IPS-20b (cell line): ENCODE results near the gene ANKRD44.

Experiments used
- H3K27ac ChIP-seq: one replicate; pipeline ENCODE4 v1.5.1; 2013; ENCODE audit warnings: low read length
- H3K27me3 ChIP-seq: 2 replicates; pipeline ENCODE4 v1.6.1; 2013; ENCODE audit warnings: mild to moderate bottlenecking, low read length, inconsistent platforms; ENCODE audit not compliant: insufficient read depth
- H3K36me3 ChIP-seq: 2 replicates; pipeline ENCODE4 v1.6.1; 2013; ENCODE audit warnings: low read depth, mild to moderate bottlenecking, inconsistent platforms, low read length, moderate library complexity; ENCODE audit not compliant: insufficient read depth
- H3K4me1 ChIP-seq: 2 replicates; pipeline ENCODE4 v1.6.1; 2013; ENCODE audit warnings: mild to moderate bottlenecking, control low read depth, inconsistent platforms, low read length, moderate library complexity; ENCODE audit not compliant: insufficient read depth
- H3K4me3 ChIP-seq: 2 replicates; pipeline ENCODE4 v1.5.1; 2013; ENCODE audit warnings: mild to moderate bottlenecking, low read length, inconsistent platforms
- H3K9ac ChIP-seq: 2 replicates; pipeline ENCODE4 v1.6.1; 2013; ENCODE audit warnings: low read depth, mild to moderate bottlenecking, inconsistent platforms, low read length, moderate library complexity
- H3K9me3 ChIP-seq: 2 replicates; pipeline ENCODE4 v1.6.1; 2013; ENCODE audit warnings: mild to moderate bottlenecking, low read depth, low read length, inconsistent platforms; ENCODE audit not compliant: insufficient read depth

Gene ANKRD44

GRCh38 chr2:197284956-197285355, 25.6 kb downstream of the ANKRD44 start:
- Histone ChIP-seq H3K36me3 (no peaks in the 10 kb centered on the region), H3K27me3 (no peaks in the 10 kb centered on the region), H3K9ac (no peak overlapping the region), H3K4me1 (no peaks in the 10 kb centered on the region), H3K27ac (no peak overlapping the region), H3K9me3 (no peaks in the 10 kb centered on the region), H3K4me3 (no peak overlapping the region)

DNA sequence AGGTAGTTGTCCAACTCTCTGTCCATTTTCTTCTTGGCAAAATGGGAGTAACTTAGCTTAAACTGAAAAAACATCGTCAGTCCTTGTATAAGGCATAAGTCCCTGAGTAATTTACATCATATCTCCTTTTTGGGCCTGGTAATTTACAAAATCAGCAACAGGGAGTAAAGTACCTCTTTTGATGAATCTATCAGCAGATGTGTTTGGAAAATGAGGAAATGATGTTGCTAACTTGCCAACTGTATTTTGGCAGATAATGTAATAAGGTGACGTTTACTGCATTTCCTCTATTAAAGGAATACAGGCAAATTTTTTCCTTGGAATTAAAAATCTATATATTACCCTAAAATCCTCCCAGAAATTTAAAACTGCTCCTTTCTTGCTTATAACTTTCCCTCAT, 29.2 kb downstream of the ANKRD44 start:
- Histone ChIP-seq H3K27me3 (no peaks in the 10 kb centered on the region), H3K4me3 (no peak overlapping the region), H3K36me3 (no peaks in the 10 kb centered on the region), H3K9ac (no peak overlapping the region), H3K27ac (no peak overlapping the region), H3K4me1 (no peaks in the 10 kb centered on the region), H3K9me3 (no peaks in the 10 kb centered on the region)

DNA sequence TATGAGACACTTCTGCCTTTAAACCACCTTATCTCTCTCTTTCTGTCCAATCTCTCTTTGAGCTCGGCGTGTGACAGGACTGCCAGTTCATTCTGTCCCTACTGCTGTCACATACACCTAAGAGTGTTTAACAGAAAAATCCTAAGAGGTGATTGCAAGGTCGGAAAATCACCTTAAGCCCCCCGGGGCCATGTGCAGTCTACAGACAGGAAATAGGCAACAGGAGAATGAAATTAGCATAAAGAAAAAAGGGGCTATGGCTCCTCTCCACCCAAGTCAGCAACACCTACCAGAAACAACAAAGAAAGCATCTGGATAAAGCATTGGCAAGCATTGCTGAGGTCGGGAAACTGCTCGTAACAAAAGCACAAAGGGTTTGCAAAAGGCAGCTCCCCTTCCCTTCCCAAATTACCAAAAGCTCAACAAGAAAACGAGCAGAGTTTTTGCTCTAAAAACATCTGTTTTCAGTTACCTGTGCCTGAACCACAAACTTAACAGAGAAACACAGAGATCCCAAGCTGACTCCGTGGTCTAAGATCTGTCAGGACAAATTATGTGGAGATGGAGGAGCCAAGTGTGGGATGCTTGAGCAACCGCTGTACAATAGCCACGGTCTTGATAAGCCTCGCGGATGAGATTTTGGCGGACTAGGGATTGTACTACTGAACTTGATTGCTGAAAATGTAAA, 30.4 kb downstream of the ANKRD44 start:
- no peak overlapping the region for H3K27ac ChIP-seq
- H3K27me3 ChIP-seq: no peaks in the 10 kb centered on the region
- no peaks in the 10 kb centered on the region for H3K4me1 ChIP-seq
- no peaks in the 10 kb centered on the region for H3K9me3 ChIP-seq
- H3K4me3 ChIP-seq: no peak overlapping the region
- no peaks in the 10 kb centered on the region for H3K36me3 ChIP-seq
- no peak overlapping the region for H3K9ac ChIP-seq

DNA sequence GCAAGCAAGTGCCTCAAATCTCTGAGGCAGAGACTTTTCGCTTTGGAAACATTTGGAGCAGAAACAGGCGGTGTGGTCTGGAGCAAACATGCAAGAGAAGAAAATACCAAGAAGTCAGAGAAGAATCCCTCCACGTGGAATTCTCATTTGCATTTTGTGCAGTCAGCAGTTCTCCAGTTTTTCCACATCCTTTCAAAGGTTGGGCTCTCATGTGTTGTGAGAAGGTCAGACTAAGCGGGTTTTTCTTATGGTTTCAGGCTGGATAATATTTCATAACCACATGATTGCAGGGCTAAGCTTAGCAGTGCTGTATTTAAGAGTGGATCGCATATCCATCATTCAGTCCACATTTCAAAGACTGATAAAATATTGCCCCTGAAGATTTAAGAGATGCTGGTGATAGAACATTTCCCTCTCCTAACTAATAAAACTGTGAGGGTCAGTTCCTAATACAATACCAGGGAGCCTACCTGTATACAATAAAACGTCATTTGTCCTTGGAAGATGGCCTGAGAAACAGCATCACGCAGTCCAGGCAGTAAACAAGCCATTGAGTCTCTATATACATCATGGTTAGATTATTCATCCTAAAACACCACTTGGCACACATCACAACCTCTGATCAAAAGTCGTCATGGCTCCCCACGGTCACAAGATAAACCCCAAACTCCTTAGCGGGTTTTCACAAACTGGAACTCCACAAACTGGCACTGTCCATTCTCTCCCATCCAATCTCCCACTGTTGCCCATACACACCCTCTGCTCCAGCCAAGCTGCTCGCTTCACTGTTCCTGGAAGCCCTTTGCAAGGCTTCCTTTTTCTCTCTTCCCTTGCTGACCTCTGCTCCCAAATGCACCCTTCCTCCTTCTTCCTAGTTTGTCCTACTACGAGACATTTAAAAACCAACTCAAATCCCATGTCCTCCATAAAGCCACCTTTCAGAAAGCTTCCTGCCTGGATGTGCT, 31.5 kb downstream of the ANKRD44 start:
- Histone ChIP-seq H3K27me3 (no peaks in the 10 kb centered on the region), H3K4me3 (no peak overlapping the region), H3K36me3 (no peaks in the 10 kb centered on the region), H3K4me1 (no peaks in the 10 kb centered on the region), H3K27ac (no peak overlapping the region), H3K9me3 (no peaks in the 10 kb centered on the region), H3K9ac (no peak overlapping the region)

GRCh38 chr2:197277794-197278193, 32.8 kb downstream of the ANKRD44 start:
- no peaks in the 10 kb centered on the region for H3K4me1 ChIP-seq
- no peak overlapping the region for H3K27ac ChIP-seq
- no peaks in the 10 kb centered on the region for H3K27me3 ChIP-seq
- no peaks in the 10 kb centered on the region for H3K9me3 ChIP-seq
- no peak overlapping the region for H3K4me3 ChIP-seq
- H3K9ac ChIP-seq: no peak overlapping the region
- no peaks in the 10 kb centered on the region for H3K36me3 ChIP-seq

- no peaks in the 10 kb centered on the region for H3K4me1 ChIP-seq
- no peaks in the 10 kb centered on the region for H3K9me3 ChIP-seq
- no peak overlapping the region for H3K9ac ChIP-seq
- H3K4me3 ChIP-seq: no peak overlapping the region
- no peaks in the 10 kb centered on the region for H3K27me3 ChIP-seq
- H3K36me3 ChIP-seq: no peaks in the 10 kb centered on the region
- no peak overlapping the region for H3K27ac ChIP-seq
Observed at GRCh38 chr2:197276156-197276555, 34.4 kb downstream of the ANKRD44 start.

DNA sequence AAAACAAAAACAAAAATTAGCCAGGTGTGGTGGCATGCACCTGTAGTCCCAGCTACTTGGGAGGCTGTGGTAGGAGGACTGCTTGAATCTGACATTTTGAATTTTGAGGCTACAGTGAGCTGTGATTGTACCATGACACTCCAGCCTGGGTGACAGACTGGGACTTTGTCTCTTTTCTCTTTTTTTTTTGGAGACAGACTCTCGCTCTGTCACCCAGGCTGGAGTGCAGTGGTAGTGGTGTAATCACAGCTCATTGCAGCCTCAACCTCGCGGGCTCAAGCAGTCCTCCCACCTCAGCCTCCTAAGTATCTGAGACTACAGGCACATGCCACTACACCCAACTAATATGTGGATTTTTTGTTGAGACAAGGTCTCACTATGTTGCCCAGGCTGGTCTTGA, 35.6 kb downstream of the ANKRD44 start:
- no peak overlapping the region for H3K9ac ChIP-seq
- H3K27me3 ChIP-seq: no peaks in the 10 kb centered on the region
- H3K9me3 ChIP-seq: no peaks in the 10 kb centered on the region
- H3K36me3 ChIP-seq: no peaks in the 10 kb centered on the region
- H3K27ac ChIP-seq: no peak overlapping the region
- no peak overlapping the region for H3K4me3 ChIP-seq
- no peaks in the 10 kb centered on the region for H3K4me1 ChIP-seq

DNA sequence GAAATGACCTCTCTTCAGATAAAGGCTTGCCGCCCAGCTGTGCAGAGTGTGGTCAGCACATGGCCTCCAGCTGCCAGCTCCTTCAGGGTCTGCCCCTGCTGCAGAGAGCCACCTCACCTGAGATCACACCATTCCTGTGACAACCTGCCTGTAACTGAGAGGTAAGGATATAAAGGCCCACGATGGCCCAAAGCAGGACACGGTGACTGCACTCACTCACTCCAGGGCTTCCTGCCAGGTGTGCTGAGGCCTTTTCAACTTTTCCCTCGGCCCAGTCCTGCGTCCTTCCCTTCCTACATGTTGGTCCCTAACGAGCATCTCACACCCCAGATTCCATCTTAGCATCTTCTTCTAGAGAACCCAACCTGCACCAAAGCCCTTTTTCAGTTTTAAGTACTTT, 36.2 kb downstream of the ANKRD44 start:
- H3K9me3 ChIP-seq: no peaks in the 10 kb centered on the region
- no peak overlapping the region for H3K9ac ChIP-seq
- H3K27me3 ChIP-seq: no peaks in the 10 kb centered on the region
- no peaks in the 10 kb centered on the region for H3K4me1 ChIP-seq
- H3K4me3 ChIP-seq: no peak overlapping the region
- H3K36me3 ChIP-seq: no peaks in the 10 kb centered on the region
- H3K27ac ChIP-seq: no peak overlapping the region

DNA sequence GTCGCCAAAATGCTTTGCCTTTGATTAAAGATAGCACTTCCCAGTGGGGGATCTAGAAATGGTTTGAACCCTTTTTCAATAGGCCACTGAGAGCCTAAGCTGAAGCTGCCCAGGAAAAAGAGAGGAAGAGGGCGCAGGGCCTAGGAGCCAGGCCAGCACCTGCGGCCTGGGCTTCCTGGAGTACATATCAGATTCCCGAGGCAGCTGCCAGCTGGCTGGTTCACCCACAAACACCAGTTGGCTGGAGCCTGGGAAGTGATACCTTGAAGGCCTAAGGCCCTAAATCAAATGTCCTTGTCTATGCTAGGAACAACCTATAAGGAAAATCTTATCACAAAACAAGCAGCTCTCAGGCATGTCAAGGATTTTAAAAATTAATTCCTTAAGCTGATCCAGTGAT, 37.1 kb downstream of the ANKRD44 start:
- H3K9ac ChIP-seq: no peak overlapping the region
- H3K36me3 ChIP-seq: no peaks in the 10 kb centered on the region
- no peaks in the 10 kb centered on the region for H3K27me3 ChIP-seq
- H3K27ac ChIP-seq: no peak overlapping the region
- H3K9me3 ChIP-seq: no peaks in the 10 kb centered on the region
- H3K4me3 ChIP-seq: no peak overlapping the region
- no peaks in the 10 kb centered on the region for H3K4me1 ChIP-seq

DNA sequence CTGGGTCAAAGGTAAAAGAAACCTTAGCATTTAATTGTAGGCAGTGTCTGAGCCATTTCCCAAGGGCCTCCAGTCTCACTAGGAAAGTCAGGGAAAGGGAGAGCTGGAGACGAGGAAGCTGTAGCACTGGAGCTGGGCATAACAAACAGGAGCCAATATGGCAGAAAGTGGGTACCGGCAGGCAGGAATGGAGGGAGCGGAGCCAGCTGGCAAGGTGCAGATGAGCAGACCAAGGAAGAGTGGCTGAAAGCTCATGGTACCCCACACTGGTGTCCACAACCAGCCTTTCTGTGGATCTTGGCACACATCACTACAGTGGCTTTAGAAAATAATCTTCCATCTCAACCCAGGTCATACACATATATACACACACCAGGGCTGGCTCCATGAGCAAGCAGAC, 40.0 kb downstream of the ANKRD44 start:
- no peak overlapping the region for H3K4me3 ChIP-seq
- no peak overlapping the region for H3K9ac ChIP-seq
- H3K4me1 ChIP-seq: no peaks in the 10 kb centered on the region
- no peaks in the 10 kb centered on the region for H3K9me3 ChIP-seq
- H3K27me3 ChIP-seq: no peaks in the 10 kb centered on the region
- H3K36me3 ChIP-seq: no peaks in the 10 kb centered on the region
- H3K27ac ChIP-seq: no peak overlapping the region

DNA sequence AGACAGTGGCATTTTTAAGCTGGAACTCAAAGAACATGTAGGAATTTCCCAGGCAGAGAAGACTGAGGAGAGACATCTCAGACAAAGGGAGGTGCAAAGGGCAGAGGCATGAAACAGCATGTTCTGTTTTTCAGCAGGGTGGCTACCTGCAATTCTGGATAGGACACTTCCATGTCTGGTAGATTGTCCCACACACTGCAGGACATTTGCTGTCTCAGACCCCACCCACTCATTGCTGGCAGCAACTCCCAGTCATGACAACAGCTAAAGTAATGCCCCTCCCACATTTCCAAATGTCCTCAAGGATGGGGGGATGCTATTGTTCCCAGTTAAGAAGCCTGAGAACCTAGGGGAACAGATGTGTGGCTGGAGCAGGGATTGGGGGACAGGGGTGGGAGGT, 40.8 kb downstream of the ANKRD44 start:
- no peaks in the 10 kb centered on the region for H3K4me1 ChIP-seq
- no peaks in the 10 kb centered on the region for H3K27me3 ChIP-seq
- H3K36me3 ChIP-seq: no peaks in the 10 kb centered on the region
- no peak overlapping the region for H3K4me3 ChIP-seq
- H3K9me3 ChIP-seq: no peaks in the 10 kb centered on the region
- H3K27ac ChIP-seq: no peak overlapping the region
- H3K9ac ChIP-seq: no peak overlapping the region
